NCI-H2107 treated with DMSO at 0.1 percent for 48 hours (cell line): ENCODE results near the gene STMN3.
"Not testable (repeated sequence)": the region's sequence is repeated elsewhere in the genome, so short reads cannot be mapped to it uniquely, and the experiment has no call there.

Source experiments
- DNase-seq: peaks from one replicate; lab custom pipeline; 2025; ENCODE audit not compliant: unreplicated experiment; lab: John Stamatoyannopoulos, UW

STMN3 gene

DNA sequence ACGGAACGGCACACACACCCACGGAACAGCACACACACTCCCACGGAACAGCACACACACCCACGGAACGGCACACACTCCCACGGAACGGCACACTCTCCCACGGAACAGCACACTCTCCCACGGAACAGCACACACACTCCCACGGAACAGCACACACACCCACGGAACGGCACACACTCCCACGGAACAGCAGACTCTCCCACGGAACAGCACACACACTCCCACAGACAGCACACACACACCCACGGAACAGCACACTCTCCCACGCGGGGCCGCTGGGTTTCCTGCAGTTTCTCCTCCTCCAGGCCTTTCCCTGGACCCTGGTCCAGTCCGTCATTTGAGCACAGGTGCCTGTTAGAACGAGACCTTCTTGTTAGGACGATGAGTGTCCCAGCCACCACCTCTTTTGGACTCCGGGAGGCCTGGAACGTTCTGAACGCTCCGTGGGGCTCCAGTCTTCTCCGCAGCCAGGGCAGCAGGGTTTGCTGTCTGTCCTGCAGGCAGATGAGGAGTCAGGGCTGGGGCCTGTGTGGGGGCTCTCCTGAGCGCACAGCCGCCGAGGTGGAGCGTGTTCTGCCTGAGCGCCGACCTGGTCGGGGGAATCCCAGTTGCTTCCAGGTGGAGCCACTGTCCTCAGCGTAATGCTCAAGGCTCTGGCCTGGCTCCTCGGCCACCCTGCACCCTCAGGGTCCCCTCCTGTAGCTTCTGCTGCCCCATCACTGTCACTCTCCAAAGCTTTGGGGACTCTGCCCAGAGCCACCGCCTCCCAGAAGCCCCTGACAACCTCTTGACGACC lies 25.6 kb upstream of the STMN3 start:
- DNase-seq: no peak

DNA sequence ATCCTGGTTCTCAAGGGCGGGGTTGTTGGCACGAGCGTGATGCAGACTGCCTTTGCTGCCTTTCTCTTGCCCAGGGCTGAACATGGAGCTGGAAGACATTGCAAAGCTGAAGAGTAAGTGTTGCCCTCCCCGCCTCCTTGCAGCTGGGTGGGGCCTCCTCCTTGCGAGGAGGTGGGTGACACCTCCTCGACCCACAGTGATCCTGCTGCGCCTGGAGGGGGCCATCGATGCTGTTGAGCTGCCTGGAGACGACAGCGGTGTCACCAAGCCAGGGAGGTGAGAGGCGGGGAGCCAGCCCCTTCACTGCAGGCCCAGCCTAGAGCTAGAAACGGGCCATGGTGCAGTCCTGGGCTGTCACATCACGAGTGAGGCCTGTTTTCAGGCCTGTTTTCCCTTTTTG lies 24.8 kb upstream of the STMN3 start:
- DNase-seq: no peak

DNA sequence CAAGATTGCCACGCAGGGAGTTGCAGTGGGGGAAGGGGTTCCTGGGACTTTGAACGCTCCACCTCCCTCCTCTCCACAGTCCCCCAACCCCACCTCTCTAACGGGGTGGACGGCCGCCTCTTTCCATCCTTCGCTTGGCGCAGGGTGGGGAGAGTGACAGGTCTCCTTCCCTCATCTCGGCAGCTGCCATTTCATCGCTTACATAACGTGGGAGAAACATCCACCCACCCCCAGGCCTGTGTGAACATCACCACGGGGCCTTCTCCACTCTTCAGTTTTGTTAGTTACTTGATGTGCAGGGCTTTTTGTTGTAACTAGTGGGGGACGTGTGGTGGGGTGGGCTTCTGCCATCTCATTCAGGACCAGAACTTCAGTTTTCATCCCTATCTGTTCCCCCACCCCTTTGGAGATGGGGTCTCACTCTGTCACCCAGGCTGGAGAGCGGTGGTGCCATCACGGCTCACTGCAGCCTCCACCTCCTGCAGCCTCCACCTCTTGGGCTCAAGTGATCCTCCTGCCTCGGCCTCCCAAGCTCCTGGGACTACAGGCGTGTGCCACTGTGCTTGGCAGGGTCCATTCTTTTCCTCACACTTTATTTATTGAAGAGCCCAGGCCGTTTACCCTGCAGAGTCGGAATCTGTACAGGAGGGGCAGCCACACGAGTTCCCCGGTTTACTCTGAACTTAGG lies 22.6 kb upstream of the STMN3 start:
- no peak for DNase-seq

DNA sequence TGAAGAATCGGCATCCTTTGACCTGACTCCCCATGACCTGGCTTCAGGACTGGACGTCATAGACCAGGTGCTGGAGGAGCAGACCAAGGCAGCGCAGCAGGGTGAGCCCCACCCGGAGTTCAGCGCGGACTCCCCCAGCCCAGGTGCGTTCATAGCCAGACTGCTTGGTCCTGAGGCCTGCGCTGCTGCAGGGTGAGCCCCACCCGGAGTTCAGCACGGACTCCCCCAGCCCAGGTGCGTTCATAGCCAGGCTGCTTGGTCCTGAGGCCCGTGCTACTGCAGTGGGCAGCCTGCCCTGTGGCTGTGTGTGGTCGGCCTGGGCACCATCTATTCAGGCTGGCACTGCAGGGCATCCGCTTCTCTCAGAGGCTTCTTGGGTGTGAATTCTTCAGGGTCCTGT lies 20.7 kb upstream of the STMN3 start:
- DNase-seq: no peak

DNA sequence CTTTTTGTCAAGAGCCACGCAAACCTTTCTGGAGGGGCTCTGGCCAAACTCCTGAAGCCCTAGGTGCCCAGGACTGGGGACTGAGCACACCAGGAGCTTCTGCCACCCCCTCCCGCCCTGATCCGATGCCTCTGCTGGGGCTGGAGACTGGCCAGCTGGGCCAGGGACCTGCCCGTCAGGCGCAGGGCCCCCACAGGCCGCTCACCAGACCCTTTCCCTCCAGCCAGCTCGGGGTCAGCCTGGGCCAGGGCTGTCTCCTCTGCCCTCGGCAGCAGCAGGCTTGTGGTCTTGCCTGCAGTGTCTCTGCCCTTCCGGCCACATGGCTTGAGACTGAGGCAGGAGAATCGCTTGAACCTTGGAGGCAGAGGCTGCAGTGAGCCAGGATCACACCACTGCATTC lies 19.4 kb upstream of the STMN3 start:
- no peak for DNase-seq

DNA sequence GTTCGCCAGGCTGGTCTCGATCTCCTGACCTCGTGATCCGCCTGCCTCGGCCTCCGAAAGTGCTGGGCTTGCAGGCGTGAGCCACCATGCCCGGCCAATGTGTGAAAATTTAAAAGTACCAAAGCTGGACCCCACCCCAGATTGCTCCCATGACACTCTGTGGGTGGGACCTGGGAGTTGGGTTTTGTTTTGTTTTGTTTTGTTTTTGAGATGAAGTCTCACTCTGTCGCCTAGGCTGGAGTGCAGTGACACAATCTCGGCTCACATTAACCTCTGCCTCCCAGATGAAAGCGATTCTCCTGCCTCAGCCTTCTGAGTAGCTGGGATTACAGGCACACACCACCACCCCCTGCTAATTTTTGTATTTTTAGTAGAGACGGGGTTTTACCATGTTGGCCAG lies 18.5 kb upstream of the STMN3 start:
- DNase-seq: not testable (repeated sequence)

DNA sequence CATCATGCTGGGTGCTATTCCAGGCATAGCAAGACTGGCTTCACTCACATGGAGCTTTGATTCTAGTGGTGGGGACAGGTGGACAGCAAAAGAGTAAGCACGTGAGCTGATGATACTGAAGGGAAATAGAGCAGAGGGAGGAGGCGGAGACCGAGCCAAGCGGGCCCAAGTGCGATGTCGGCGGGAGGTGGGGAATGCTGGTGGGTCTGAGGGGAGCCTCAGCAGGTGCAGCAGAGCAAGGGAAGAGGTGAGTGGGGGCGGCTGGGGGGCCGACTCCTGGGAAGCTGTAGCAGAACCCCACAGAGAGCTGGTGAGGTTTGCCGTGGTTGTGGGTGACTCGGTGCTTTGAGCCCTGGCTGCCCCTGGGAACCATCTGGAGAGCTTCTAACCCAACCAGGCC lies 15.1 kb upstream of the STMN3 start:
- no peak for DNase-seq

DNA sequence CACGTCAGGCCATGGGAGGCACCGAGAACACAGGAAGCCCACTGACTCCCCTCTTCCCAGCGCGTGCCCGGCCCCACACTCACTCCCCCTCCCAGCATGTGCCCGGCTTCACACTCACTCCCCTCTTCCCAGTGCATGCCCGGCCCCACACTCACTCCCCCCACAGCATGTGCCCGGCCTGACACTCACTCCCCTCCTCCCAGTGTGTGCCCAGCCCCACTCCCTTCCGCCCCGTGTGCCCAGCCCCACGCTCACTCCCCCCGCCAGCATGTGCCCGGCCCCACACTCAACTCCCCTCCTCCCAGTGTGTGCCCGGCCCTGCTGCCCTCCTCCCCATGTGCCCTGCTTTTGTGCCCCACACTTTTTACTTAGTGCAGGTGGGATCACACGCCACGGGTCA lies 14.6 kb upstream of the STMN3 start:
- no peak for DNase-seq

DNA sequence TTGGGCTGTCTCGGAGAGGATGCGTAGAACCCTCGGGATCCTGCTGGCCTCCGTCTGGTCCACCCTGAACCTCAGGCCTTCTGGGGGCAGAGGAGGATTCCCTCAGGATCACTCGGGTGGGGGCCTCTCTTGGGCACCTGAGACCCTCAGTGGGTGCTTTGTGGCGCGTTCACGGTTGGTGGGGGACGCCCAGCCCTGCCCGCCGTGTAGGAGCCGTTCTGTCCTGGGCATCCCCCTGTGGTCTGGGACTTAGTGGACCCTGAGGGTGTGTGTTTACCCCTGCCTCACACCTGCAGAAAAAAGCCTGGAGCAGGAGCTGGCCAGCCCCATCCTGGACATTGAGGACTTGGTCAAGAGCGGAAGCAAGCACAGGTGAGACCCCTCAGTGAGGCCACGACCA lies 12.5 kb upstream of the STMN3 start:
- DNase-seq: no peak

DNA sequence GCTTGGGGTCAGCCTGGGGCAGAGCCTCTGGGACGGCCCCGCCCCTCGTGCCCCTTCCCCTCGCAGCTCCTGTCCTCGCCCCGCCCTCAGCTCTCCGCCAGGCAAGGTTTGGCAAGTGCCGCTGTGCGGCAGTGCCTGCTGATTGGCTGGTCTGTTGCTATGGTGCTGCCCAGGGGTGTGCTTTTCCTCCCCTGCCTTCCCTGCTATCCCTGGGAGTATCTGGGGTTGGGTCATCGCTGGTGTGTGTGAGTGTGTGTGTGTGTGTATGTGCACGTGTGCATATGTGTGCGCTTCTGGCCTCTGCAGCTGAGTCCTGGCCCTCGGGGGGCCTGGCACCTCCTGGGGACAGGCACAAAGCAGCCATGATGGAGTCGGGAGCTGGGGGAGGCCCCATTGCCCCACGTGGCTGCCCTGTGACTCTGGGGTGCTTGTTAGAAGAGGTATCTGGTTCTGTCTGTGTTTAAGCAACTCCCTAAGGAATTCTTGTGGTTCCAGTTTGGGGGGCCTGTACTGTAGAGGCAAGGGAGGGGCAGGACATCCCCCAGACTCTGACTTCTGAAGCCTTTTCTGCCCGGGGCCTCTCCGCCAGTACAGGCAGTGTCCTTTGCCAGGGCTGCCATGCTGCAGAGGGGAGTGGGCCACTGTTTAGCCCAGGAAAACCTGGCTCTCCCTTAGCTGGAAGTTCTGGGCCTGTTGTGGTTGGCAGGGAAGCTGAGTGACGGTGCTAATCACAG lies 11.8 kb upstream of the STMN3 start:
- DNase-seq: no peak

DNA sequence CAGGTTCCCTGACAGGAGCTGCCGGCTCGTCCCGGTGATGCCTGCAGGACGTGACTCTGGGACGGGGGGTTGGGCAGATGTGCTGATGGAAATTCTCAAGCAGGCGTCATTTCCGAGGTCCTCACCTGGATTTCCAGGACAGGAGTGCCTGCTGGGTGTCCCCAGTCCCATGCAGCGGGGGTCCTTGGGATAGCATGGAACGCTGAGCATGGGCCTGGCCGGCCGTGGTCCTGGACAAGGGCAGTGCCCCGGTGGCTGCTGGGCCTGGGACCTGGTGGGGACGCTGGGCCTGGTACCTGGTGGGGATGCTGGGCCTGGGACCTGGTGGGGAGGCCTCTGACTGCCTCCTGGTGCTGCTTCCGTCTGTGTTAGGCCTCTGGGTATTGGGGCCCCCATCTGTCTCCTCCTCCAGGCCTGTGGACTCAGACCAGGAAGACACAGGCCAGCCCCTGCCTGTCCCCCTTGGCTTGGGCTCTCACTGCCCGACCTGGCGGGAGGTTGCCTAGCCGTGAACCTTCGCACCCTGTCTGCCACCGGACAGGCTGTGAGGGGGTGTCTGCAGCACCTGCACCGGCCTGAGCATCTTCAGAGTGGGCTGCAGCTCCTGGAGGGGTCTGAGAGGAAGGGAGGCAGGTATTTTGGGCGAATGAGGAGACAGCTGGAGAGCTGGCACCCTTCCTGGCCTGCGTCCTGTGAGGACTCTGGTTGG lies 11.1 kb upstream of the STMN3 start:
- DNase-seq: no peak

DNA sequence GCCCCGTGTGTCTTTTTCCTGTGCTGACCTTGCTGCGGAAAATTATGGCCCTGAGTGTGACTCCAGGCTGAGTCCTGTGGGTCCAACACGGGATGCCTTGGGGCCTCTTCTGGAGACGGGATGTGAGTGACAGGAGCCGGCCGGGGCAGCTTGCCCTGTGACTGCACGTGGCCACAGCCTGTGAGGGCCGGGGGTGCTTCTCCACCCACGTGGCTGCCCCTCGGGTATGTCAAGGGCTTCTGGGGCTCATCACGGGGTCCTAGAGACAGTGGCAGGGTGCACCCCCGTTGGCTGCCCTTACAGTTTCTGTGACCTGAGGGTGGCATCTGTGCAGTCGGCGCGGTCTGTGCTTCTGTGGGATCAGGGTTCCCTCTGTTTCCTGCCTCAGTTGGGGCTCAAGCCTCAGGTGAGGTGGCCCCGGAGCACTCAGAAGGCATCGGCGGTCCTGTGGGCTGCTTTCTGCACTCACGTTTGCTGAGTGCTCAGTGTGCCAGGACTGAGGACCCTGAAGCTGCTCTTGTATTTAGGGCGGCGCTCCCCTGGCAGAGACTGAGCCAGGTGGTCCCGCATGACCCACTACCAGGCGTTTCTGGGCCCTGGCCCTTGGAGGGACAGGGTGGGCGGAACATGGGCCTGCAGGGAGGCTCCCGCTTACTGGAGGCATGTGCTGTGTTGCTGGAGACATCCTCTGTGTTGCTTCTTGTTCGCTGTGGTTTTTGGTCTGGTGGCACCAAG lies 10.3 kb upstream of the STMN3 start:
- DNase-seq: no peak

DNA sequence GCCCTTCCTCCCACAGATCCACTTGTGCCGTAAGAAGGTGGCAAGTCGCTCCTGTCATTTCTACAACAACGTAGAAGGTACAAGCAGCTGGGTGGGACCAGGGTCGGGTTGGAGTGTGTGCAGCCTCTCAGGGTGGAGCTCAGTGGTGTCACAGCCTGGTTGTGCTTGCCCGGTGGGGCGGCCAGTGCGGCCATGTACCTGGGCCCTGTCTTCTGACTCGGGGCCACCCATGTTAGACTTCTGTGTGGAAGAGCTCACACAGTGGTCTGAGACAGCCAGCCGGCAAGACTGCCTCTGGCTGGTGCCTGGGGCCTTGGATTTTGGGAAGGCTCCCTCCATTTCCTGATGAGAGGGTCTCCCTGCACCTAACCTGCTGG lies 9.6 kb upstream of the STMN3 start:
- no peak for DNase-seq

DNA sequence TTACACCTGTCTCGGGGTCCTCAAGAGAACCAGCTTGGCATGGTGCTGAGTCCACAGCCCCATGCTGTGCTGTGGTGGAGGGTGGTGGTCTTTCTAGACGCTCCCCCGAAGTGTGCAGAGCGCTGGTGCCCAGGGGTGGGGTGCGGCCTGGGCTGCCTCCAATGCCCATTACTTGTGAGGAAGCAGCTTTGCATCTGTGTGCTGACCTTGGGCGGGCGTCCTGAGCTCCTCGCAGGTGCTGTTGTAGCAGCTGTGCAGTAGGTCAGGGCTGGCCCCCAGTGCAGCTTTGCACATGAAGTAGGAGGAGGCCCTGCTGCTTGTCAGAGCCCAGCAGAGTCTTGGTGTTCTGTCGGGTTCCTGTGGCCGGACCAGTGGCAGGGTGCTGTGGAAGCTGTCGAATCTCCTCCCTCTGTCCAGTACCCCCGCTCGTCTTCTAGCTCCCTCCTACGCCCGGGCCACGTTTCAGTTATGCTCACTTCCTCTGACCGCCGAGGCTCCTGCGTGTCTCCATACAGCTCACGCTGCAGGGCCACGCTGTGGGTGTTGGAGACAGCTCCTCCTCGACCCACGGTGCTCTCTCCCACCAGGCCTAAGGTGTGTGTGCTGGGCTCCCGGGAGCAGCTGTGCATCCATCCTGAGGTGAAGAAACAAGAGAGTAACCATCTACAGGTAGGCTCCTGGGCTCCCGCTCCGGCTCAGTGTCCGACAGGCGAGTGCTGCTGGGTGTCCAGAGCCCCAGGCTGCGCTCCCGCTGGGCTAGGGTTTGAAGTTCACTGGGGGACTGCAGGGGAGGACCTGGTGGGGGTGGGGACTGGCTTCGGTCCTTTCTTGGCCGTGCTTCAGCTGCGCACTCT lies 9.0 kb upstream of the STMN3 start:
- no peak for DNase-seq

DNA sequence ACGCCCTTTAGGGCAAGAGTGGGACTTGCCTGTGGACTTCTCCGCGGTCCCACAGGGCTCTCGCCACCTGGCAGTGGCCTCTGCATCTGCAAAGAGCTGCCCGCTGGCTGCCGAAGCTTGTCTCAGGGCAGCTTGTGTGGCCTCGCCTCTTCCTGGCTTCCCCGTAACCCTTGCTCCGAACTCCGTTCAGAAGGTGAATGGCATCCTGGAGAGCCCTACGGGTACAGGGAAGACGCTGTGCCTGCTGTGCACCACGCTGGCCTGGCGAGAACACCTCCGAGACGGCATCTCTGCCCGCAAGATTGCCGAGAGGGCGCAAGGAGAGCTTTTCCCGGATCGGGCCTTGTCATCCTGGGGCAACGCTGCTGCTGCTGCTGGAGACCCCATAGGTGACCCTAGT lies 7.9 kb upstream of the STMN3 start:
- no peak for DNase-seq

DNA sequence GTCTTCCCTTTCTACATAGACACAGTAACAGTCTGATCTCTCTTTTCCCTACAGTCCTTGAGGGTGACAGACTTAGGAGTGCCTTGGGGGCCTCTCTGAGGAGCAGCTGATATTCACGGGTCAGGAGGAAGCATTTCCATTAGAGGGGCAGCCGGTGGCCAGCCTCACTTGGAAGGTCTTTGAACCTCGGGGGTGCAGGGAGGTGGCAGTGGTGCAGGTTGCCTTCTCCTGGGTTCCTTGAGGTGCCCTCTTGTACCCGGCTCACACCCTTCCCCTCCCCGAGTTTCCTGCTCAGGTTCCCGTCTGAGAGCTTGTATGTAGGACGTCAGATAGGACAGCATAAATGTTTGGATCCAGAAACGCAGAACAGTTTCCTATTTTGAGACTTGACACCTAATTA lies 7.4 kb upstream of the STMN3 start:
- DNase-seq: no peak

DNA sequence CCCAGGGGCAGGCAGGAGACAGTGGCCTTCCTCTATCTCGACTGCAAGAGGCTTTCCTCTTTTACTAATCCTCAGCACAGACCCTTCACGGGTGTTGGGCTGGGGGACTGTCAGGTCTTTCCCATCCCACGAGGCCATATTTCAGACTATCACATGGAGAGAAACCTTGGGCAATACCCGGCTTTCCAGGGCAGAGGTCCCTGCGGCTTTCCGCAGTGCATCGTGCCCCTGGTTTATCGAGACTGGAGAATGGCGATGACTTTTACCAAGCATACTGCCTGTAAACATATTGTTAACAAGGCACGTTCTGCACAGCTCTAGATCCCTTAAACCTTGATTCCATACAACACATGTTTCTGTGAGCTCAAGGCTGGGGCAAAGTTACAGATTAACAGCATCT lies 7.0 kb upstream of the STMN3 start:
- DNase-seq: not testable (repeated sequence)

DNA sequence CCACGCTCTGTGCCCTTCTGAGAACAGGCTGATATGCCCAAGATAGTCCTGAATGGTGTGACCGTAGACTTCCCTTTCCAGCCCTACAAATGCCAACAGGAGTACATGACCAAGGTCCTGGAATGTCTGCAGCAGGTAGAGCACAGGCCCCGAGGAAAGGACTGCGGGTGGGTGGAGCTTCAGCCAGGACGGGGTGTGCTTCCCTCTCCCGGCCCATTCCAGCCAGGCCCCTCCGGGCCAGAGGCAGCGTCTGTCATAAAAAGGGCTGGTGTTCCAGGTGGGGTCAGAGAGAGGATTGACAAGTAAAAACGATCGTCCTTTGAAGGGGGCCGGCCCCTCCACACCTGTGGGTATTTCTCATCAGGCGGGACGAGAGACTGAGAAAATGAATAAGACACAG lies 6.1 kb upstream of the STMN3 start:
- no peak for DNase-seq

DNA sequence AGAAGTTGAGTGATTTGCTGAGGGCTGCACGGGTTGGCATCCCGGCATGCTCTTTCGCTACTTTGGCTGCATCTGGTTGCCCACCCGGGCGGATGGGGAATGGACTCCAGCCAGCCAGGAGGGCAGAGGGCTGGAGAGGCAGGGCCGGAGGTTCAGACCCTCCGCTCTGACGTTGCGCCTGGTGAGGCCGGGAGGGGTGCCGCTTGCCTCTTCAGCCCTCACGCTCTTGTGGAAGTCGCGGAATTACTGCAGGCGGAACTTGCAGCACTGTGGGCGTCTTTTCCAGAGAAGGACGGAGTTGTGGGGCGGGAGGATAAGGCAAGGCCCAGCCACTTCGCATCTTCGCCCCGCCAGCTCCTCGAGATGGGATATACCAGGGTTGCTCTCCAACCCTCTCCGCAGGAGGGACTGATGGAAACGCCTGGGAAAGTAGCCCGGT lies 5.5 kb upstream of the STMN3 start:
- DNase-seq: no peak
